ENCODE measurements around the gene CST3.

DNA sequence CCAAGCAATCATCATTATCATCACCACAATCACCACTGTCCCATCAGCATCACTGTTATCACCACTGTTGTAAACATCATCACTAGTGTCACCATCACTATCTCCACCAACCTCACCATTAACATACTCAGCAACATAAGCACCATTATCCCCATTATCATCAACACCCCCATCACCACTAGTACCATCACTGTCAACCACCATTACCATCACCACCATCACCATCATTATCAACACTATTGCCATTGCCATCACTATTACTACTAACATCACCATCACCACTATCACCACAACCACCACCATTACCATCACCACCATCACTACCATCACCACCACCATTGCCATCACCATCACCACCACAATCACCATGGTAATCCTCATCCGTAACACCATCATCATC is 31.6 kb upstream of the CST3 start:
- TF ChIP-seq, protein P1, sequence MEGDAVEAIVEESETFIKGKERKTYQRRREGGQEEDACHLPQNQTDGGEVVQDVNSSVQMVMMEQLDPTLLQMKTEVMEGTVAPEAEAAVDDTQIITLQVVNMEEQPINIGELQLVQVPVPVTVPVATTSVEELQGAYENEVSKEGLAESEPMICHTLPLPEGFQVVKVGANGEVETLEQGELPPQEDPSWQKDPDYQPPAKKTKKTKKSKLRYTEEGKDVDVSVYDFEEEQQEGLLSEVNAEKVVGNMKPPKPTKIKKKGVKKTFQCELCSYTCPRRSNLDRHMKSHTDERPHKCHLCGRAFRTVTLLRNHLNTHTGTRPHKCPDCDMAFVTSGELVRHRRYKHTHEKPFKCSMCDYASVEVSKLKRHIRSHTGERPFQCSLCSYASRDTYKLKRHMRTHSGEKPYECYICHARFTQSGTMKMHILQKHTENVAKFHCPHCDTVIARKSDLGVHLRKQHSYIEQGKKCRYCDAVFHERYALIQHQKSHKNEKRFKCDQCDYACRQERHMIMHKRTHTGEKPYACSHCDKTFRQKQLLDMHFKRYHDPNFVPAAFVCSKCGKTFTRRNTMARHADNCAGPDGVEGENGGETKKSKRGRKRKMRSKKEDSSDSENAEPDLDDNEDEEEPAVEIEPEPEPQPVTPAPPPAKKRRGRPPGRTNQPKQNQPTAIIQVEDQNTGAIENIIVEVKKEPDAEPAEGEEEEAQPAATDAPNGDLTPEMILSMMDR (conservative IDR thresholded peaks at IDR 0.05), result no peak
- TF ChIP-seq EZH2 (IDR thresholded peaks at IDR 0.05; ENCODE audit: low read depth), result no peak
